Measurements from ENCODE around the gene SYNJ1.

DNA sequence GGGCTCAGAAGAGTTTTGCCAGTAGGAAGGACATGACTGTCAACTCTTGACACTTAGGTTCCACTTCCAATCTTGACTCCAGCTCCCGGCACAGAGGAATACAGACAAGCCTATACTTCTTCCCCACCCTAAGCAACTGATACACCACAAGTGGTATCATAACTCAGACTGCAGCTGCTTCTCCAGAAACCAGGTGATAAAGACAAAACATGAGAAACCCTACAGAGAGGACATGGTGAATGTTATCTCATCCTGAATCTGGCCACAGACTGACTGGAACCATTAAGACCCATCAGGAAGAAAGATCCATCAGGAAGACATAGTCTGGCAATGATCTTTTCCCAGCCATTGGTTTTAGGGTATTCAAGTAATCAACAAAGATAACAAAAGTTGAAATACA lies 30.0 kb upstream of the SYNJ1 start:
- TF ChIP-seq CTCF (IDR thresholded peaks at IDR 0.05): no peak
- no peak for TF ChIP-seq POLR2A (IDR thresholded peaks at IDR 0.05)
